ENCODE measurements around the gene SYT2. TPM values are rescaled to one million over a fixed set of nuclear protein-coding genes. Genes with fewer than 3 reads are reported as not detected.
"Not testable (repeated sequence)": the region's sequence is repeated elsewhere in the genome, so short reads cannot be mapped to it uniquely, and the experiment has no call there.

SYT2 gene
- total RNA-seq, 1 experiment from 2014 or later: 0.06 TPM

DNA sequence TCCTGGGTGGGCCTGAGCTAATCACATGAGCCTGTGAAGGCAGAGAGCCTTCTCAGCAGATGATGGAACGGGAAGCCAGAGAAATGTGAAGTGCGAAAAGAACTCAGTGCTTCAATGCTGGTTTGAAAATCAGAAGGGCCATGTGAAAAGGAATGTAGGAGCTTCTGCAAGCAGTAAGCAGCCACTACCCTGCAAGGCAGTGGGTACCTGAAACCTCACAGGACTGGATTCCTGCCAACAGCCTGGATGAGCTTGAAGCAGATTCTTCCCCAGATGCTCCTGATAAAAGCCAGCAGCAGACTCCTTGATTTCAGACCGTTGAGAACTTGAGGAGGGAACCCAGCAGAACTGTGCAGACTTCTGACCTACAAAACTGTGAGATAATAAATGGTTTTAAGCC is 158.6 kb downstream of the SYT2 start:
- DNase-seq: peak; percentile 57 to 70
- Histone ChIP-seq H3K36me3 (no peaks in the 10 kb centered on the region), H3K27me3 (no peaks in the 10 kb centered on the region), H3K4me1 (peaks cover 16% of the 10 kb centered on the region), H3K9me3 (replicated peaks) (no peaks in the 10 kb centered on the region), H3K27ac (no peak overlapping the region), H3K4me3 (no peak overlapping the region)

DNA sequence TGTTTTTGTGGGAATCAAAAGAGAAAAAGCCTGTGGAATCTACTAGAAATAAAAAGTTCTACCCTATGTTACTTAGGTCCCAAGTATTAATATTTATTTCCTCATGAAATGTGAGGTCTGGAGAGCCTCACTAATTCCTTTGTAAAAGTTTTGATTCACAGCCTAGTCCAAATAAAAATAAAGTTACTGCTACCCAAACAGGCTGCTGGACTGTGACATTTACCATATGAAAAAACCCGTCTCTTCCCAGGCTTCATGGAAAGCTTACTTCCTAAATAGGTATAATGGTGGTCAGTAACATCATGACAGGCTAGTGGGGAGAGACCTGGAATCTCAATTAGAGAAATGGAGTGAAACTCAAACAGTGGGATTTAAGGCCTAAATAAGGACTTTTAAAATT is 160.2 kb downstream of the SYT2 start:
- H3K36me3 ChIP-seq; DNase-seq; H3K9me3 ChIP-seq (replicated peaks); H3K4me3 ChIP-seq; H3K27ac ChIP-seq; H3K27me3 ChIP-seq: not testable (repeated sequence)
- H3K4me1 ChIP-seq: peaks cover 23% of the 10 kb centered on the region

DNA sequence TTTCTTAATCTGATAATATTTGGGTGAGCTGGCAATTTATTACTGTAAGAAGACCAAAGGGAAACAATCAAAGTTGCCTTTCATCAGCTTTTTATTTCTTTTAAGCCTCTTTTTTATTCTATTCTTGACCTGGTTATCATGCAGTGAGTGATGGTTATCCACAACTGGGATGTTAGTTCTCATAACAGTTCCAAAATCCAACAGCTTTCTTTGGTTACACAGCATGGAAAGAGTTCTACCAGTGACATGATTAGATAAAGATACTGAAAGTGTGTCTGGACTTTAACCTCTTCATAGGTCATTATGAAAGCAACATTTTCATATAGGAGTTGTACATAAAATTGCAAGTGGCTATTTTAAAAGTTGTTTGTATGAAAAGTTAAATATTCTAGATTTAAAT is 163.0 kb downstream of the SYT2 start:
- H3K27ac ChIP-seq: peak overlapping the region; percentile 35
- H3K27me3 ChIP-seq: no peaks in the 10 kb centered on the region
- H3K9me3 ChIP-seq (replicated peaks): no peaks in the 10 kb centered on the region
- no peak overlapping the region for H3K4me3 ChIP-seq
- H3K36me3 ChIP-seq: no peaks in the 10 kb centered on the region
- no peak for DNase-seq
- peaks cover 19% of the 10 kb centered on the region for H3K4me1 ChIP-seq

DNA sequence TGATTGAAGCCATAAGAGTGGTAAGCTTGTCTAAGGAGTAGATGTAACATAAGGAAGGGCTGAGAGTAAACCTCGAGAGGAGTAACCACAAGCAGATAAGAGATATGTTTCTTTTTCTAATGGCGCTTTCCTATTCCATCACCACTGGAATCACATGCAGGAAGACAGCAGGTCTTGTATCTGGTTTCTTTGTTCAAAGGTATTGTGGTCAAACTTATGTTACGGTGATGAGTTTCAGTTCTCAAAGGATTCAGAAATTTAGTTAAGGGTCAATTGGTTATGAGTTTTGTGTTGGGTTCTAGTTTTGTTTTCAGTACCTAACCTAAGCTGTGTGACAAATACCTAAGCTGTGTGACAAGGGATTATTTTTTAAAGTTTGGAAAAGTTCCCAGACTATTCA is 163.5 kb downstream of the SYT2 start:
- not testable (repeated sequence) for H3K9me3 ChIP-seq (replicated peaks); H3K4me3 ChIP-seq; H3K27me3 ChIP-seq; H3K36me3 ChIP-seq
- peak overlapping the region; percentile 35 for H3K27ac ChIP-seq
- peak; percentile 22 to 68 for DNase-seq
- peaks cover 15% of the 10 kb centered on the region for H3K4me1 ChIP-seq

DNA sequence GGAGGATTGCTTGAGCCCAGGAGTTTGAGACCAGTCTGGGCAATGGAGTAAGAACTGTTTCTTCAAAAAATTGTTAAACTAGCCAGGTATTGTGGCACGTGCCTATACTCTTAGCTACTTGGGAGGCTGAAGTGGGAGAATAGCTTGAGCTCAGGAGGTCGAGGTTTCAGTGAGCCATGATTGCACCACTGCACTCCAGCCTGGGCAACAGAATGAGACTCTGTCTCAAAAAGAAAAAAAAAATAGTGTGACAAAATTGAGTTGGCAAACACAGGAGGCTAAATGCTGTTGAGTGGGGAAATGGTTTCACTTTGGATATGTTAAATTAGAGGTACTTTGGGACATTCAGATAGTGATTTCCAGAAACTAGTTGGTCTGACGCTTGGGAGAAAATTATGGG is 163.9 kb downstream of the SYT2 start:
- Histone ChIP-seq H3K4me1 (peaks cover 14% of the 10 kb centered on the region), H3K27ac (peak overlapping the region; percentile 35)
- DNase-seq; H3K36me3 ChIP-seq; H3K27me3 ChIP-seq; H3K9me3 ChIP-seq (replicated peaks); H3K4me3 ChIP-seq: not testable (repeated sequence)

DNA sequence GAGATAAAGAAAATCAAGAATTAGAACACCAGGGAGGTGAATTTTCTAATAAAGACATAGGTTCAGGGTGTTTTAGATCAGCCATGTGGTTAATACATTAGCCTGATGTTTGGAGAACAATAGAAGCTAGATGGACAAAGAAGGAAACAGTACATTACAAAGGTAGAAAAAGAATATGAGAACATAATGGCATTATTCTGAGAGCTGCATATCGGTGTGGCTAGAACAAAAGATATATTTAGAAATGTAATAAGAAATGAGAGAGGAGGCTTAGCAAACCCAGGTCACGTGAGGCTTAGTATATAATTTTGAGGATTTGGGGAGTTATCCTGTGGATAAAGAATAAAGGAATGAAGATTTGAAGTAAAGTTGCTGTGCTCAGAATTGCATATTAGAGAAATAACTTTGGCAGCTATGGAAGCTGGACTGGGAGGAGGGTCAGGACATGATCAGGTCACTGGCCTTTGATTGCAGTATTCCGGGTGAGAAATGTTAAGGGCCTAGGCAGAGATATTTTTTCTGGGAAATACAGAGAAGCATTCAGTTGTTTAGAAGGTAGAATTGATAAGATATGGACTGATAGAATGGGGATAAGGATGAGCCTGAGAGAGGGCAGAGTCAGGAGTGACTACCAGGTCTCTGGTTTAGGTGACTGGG is 164.5 kb downstream of the SYT2 start:
- not testable (repeated sequence) for H3K9me3 ChIP-seq (replicated peaks); H3K27me3 ChIP-seq; H3K27ac ChIP-seq; H3K4me3 ChIP-seq; DNase-seq; H3K36me3 ChIP-seq
- peaks cover 14% of the 10 kb centered on the region for H3K4me1 ChIP-seq

DNA sequence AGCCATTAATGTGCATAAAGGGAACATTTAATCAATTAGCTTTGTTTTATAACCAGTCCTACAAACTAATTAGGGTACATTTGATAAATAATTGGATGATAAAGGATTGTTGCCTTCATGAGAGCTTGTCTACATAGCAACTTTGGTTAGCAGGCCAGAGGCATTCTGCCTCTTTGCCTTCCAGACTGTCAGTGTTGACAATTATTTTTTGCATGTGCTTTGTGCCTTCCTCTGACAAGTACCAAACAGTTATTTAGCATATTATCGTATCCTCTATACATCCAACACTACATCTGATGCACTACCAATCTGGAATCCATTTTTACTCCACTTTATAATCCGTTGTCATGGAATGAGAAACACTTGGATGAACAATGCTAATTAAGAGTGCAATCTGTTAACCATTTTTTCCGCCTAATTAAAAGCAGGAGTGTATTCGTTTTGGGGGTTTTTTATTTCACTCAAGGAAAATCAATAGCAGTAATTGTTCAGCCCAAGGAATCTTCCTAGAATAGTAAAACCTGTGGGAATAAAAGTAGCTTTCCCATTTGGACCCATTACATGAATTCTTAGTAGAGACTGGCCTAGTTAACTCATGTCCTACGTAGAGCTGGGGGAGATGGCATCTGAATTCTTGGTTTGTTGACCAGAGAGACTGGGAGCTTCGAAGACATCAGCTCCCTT is 165.3 kb downstream of the SYT2 start:
- not testable (repeated sequence) for H3K27me3 ChIP-seq; H3K4me3 ChIP-seq; H3K9me3 ChIP-seq (replicated peaks); H3K27ac ChIP-seq; H3K36me3 ChIP-seq; DNase-seq
- peaks cover 14% of the 10 kb centered on the region for H3K4me1 ChIP-seq

DNA sequence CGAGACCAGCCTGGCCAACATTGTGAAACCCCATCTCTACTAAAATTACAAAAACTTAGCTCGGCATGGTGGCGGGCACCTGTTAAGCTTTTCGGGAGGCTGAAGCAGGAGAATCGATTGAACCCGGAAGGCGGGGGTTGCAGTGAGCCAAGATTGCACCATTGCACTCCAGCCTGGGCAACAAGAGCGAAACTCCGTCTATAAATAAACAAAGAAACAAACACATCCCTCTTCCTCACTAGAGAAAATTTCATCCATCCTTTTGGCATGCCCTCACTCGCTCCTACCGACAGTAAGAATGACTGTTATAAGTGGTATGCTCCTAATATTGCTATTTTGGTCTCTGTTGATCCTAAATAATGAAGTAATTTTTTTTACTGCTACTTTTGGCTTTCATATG is 166.7 kb downstream of the SYT2 start:
- H3K36me3 ChIP-seq; H3K27ac ChIP-seq; H3K4me3 ChIP-seq; H3K9me3 ChIP-seq (replicated peaks); DNase-seq; H3K27me3 ChIP-seq: not testable (repeated sequence)
- H3K4me1 ChIP-seq: peaks cover 26% of the 10 kb centered on the region

DNA sequence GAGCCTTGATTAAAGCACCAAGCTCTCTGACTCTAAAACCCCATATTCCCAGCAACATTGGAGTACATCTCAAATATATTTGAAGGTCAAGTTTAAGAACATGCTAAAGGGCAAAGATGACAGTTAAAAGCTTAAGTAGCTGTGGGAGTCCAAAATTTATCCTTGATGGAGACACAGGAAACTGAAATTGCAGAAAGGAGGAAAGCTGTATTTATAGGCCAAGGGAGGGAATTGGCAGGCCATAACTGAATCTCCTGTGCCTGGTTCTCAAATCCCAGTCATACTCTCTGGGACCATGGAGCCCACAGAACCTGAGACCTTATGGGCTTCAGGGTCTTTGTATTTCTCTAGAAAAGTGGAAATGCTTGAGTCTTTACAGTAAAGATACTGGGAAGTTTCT is 167.8 kb downstream of the SYT2 start:
- H3K4me1 ChIP-seq: peaks cover 29% of the 10 kb centered on the region
- not testable (repeated sequence) for DNase-seq; H3K27me3 ChIP-seq; H3K9me3 ChIP-seq (replicated peaks); H3K4me3 ChIP-seq; H3K36me3 ChIP-seq; H3K27ac ChIP-seq

DNA sequence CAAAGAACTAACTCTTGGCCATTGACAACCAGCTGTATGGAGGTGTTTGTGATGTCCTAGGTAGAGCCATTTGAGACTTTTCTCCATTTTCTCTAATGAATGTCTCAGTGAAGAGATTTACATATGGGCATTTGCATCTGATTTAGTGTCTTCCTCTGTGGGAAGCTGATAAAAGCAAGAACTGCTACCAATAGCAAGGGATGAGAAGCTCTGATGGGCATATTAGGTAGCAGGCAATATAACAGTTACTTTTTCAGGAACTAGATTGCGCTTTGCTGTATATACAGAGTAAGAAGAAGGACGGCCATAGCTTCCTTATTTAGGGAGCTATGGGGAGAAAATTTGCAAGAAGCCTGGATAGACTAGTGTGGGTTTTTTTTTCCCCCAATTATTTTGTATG is 169.4 kb downstream of the SYT2 start:
- H3K4me3 ChIP-seq: not testable (repeated sequence)

More for the DNA sequence above, 169.4 kb downstream of the SYT2 start:
- H3K27ac ChIP-seq; H3K27me3 ChIP-seq; DNase-seq; H3K9me3 ChIP-seq (replicated peaks); H3K36me3 ChIP-seq: not testable (repeated sequence)
- H3K4me1 ChIP-seq: peaks cover 15% of the 10 kb centered on the region

Other genes starting within 250 kb of the SYT2 start
- 33.7 and 37.0 TPM in 2 replicates for gene KDM5B, start 98.0 kb upstream of the SYT2 start, total RNA-seq (2014; rRNA removed; shearing (Covaris generic))
- gene PCAT6, start 100.5 kb upstream of the SYT2 start, total RNA-seq (2014; rRNA removed; shearing (Covaris generic)): 0.24 TPM in 1 of 2 replicates, not detected in the other
- gene RABIF, start 178.7 kb upstream of the SYT2 start, total RNA-seq (2014; rRNA removed; shearing (Covaris generic)): 10.5 and 11.9 TPM in 2 replicates
- gene KLHL12, start 216.8 kb upstream of the SYT2 start, total RNA-seq (2014; rRNA removed; shearing (Covaris generic)): 33.9 and 36.4 TPM in 2 replicates
- gene ADIPOR1, start 247.9 kb upstream of the SYT2 start, total RNA-seq (2014; rRNA removed; shearing (Covaris generic)): 127 and 133 TPM in 2 replicates